GM21786 (cell line): ENCODE data around the gene KRTAP4-2.
"Not testable (repeated sequence)": the region's sequence is repeated elsewhere in the genome, so short reads cannot be mapped to it uniquely, and the experiment has no call there.

ENCODE experiments used
- ATAC-seq: cut with Tn5 transposase; IDR thresholded peaks from one replicate; pipeline ENCODE4 v1.9.1; 2021; ENCODE audit not compliant: unreplicated experiment

KRTAP4-2 gene

DNA sequence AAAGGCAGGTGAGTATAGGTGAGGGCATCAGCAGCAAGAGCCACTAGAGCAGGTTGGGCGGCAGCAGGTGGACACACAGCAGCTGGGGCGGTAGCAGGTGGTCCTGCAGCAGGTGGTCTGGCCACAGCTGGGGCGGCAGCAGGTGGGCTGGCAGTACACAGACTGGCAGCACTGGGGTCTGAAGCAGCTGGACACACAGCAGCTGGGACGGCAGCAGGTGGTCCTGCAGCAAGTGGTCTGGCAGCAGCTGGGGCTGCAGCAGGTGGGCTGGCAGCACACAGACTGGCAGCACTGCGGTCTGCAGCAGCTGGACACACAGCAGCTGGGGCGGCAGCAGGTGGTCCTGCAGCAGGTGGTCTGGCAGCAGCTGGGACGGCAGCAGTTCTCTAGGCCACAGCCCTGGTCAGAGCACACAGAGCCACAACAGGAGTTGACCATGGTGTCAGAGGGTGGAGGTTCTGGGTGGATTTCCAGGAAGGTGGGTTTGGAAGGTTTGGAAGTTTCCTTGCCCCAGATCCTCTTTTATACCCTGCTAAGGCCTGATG, at the start of gene KRTAP4-2:
TSS of gene KRTAP4-2 (minus strand) at position 495 of the 545 bp plus-strand sequence. CDS start at position 438, 57 bp downstream.
- ATAC-seq: no peak

DNA sequence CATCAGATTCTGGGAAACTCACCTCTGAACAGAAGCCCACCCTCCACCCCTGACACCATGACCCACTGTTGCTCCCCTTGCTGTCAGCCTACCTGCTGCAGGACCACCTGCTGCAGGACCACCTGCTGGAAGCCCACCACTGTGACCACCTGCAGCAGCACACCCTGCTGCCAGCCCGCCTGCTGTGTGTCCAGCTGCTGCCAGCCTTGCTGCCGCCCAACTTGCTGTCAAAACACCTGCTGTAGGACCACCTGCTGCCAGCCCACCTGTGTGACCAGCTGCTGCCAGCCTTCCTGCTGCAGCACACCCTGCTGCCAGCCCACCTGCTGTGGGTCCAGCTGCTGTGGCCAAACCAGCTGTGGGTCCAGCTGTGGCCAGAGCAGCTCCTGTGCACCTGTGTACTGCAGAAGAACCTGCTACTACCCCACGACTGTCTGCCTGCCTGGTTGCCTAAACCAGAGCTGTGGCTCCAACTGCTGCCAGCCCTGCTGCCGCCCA, 48.6 kb upstream of the KRTAP4-2 start, which contains the start of gene KRTAP9-2:
TSS of gene KRTAP9-2 (plus strand) at position 51 of the 498 bp plus-strand sequence. CDS start at position 58, 7 bp downstream.
- not testable (repeated sequence) for ATAC-seq

DNA sequence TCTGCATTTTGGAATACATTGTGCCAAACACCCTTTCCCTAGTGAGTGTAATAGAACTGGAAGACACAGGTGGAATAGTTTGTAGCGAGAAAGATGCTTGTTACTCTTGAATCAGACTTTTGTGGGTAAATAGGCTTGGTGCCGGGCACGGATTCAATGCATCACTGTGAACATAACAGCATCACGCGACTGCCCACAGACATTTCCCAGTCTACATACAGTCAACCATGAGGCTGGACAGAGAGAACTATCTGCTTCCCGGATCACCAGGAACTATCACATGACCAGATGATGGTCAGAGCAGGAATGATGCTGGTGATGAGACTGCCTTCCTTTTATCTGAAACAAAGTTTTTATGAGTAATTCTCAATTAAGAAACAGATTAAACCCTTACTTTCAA, 48.0 kb upstream of the KRTAP4-2 start:
- no peak for ATAC-seq

DNA sequence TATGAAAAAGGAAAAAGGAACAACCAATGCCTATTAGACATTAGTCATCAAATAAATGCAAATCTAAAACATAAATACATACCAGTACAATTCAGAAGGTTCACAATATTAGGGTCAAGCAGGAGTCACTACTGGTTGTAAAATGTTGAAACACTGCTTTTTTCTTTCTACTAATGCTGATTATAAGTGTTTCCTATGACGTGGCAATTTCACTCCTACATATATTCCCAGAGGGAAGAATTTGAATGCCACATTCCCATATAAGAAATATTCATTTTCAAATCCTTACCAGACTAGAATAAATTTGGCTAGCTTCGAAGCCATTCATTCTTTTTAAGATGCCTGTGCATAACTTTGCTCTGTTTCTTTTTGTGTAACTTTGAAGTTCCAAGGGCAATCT, 45.8 kb upstream of the KRTAP4-2 start:
- no peak for ATAC-seq

DNA sequence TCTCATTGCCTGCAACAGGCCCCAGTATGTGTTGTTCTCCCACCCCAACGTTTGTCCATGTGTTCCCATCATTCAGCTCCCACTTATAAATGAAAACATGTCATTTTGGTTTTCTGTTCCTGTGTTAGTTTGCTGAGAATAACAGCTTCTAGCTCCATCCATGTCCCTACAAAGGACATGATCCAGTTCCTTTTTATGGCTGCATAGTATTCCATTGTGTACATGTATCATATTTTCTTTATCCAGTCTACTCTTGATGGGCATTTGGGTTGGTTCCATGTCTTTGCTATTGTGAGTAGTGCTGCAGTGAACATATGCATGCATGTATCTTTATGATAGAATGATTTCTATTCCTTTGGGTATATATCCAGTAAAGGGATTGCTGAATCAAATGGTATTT, 37.7 kb upstream of the KRTAP4-2 start:
- no peak for ATAC-seq

DNA sequence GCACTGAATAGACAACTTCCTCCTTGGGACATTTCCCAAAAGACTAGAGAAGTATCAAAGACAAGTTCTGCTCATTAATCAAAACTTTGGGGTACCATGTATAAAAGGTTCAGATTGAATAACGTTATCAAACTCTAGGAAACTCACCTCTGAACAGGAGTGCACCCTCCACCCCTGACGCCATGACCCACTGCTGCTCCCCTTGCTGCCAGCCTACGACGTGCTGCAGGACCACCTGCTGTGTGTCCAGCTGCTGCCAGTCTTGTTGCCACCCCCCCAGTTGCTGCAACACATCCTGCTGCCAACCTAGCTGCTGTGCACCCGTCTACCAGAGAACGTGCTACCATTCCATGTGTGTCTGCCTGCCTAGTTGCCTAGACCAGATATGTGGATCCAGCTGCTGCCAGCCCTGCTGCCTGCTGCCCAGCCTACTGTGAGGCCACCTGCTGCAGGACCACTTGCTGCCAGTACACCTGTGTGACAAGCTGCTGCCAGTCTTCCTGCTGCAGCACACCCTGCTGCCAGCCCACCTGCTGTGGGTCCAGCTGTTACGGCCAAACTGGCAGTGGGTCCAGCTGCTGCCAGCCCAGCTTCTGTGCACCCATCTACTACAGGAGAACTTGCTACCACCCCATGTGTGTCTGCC, 34.6 kb upstream of the KRTAP4-2 start:
- no peak for ATAC-seq

DNA sequence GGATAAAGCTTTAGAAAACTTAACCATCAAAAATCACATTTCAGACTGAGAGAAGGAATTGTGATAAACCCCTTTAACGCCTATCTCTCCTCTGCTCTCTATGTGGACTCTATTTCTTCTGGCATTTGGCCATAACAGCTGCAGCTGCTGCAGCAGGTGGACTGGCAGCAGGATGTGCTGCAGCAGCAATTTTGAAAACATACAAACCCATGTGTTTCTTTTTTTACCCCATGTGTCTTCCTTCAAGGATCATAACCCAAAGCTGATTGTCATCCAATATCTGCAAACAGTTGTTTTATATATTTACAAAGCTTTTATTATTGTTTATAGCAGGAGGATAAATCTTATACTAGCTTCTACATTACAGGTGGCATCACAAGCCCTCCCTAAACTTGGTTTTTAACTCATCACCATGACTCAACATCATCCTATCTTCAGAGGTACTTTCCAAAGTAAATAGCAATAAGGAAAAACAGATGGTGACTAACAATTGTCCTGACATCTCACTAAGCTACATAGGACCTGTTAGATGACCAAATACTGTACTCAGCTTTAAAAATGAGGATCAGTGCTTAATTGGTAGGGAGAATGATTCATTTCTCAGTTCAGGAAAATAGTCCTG, 33.9 kb upstream of the KRTAP4-2 start:
- no peak for ATAC-seq

DNA sequence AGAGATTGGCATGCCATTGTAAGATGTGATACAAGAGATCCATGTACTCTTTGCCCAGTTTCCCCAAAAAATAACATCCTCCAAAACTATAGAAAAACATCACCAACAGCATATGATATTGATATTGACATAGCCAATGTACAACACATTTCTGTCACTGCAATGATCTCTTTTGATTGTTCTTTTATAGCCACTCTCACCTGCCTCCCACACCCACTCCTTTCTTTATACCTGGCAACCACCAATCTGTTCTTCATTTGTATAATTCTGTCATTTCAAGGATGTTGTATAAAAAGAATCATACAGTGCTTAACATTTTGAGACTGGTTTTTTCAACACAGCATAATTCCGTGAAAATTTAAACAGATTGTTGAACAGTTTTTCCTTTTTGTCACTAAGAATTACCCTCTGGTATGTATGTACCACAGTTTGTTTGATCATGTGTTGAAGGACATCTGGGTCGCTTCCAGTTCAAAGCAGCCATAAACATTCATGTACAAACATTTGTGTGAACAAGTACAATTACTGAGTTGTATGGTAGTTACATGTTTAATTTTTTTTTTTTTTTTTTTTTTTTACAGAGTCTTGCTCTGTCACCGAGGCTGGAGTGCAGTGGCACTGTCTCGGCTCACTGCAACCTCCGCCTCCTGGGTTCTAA, 21.5 kb upstream of the KRTAP4-2 start:
- ATAC-seq: no peak

DNA sequence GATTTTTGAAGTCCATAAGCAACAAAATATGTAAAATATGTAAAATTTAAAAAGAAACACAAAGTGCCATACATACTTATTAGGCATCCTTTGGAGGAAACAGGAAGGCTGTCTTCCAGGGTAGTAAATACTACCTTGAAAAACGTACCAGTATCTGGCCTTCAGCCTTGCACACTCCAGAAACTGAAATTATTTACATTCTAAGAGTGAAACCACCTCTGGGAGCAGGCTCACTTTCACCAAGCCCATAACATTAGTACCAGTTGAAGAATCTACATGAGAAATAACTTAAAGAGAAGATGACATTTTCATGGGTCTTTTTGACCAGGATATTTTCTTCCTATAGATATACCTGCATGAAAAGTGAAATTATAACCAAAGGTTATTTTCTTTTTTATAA, 18.0 kb upstream of the KRTAP4-2 start:
- no peak for ATAC-seq

DNA sequence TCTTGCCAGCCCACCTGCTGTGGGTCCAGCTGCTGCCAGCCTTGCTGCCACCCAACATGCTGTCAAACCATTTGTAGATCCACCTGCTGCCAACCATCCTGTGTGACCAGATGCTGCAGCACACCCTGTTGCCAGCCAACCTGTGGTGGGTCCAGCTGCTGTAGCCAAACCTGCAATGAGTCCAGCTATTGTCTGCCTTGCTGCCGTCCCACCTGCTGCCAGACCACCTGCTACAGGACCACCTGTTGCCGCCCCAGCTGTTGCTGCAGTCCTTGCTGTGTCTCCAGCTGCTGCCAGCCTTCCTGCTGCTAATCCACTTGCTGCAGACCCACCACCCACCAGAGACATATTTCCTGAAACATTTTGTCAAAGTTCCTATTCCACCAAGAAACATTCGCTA, 12.3 kb upstream of the KRTAP4-2 start:
- ATAC-seq: no peak

DNA sequence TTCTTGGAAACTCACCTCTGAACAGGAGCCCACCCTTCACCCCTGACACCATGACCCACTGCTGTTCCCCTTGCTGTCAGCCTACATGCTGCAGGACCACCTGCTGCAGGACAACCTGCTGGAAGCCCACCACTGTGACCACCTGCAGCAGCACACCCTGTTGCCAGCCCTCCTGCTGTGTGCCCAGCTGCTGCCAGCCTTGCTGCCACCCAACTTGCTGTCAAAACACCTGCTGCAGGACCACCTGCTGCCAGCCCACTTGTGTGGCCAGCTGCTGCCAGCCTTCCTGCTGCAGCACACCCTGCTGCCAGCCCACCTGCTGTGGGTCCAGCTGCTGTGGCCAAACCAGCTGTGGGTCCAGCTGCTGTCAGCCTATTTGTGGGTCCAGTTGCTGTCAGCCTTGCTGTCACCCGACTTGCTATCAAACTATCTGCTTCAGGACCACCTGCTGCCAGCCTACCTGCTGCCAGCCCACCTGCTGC, 11.9 kb upstream of the KRTAP4-2 start, which contains the start of gene KRTAP9-1:
TSS of gene KRTAP9-1 (plus strand) at position 51 of the 482 bp plus-strand sequence. CDS start at position 51, 0 bp downstream.
- ATAC-seq: not testable (repeated sequence)

DNA sequence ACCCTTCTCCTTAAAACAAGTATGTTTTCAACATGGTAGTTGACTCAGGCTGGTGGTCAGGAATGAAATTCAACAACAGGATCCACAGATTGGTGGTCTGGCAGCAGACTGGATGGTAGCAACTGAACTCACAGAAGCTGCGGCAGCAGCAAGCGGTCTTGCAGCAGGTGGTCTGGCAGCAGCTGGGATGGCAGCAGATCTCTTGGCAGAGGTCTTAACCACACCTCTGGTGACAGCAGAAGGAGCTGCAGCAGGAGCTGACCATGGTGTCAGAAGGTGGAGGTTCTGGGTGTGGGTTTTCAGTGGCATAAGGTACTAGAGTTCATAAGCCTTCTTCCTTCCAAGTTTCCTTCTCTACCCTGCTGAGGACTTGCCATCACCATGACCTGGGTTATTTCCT, 8.9 kb upstream of the KRTAP4-2 start:
- ATAC-seq: no peak

DNA sequence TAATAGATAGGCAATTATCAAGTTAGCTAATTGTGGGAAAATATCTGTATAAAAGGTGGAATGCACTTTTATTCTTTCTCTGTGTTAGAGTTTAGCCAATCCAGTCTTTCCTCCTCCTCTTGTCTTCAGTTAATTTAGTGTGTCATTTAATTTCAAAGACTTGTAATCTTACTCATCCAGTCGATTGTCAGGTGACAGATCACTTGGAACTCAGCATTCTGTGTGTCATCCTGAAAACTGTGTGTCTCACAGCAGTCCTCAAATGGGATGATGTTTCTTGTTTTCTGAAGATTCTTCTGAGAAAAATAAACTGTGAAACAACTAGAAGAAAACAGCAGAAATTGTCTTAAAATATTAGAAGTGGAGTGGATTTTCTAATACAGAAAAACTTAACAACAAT, 7.0 kb upstream of the KRTAP4-2 start:
- no peak for ATAC-seq

DNA sequence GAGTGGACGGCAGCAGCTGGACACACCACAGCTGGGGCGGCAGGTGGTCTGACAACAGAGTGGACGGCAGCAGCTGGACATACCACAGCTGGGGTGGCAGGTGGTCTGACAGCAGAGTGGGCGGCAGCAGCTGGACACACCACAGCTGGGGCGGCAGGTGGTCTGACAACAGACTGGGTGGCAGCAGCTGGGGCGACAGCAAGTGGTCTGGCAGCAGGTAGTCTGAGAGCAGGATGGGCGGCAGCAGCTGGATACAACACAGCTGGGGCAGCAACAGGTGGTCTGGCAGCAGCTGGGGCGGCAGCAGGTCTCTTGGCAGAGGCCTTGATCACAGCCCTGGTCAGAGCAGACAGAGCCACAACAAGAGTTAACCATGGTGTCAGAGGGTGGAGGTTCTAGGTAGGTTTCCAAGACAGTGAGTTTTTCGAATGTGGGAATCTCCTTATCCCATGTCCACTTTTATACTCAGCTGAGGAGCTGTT, 6.5 kb upstream of the KRTAP4-2 start, which contains the start of gene KRTAP4-1:
TSS of gene KRTAP4-1 (minus strand) at position 432 of the 482 bp plus-strand sequence. CDS start at position 375, 57 bp downstream.
- ATAC-seq: no peak

DNA sequence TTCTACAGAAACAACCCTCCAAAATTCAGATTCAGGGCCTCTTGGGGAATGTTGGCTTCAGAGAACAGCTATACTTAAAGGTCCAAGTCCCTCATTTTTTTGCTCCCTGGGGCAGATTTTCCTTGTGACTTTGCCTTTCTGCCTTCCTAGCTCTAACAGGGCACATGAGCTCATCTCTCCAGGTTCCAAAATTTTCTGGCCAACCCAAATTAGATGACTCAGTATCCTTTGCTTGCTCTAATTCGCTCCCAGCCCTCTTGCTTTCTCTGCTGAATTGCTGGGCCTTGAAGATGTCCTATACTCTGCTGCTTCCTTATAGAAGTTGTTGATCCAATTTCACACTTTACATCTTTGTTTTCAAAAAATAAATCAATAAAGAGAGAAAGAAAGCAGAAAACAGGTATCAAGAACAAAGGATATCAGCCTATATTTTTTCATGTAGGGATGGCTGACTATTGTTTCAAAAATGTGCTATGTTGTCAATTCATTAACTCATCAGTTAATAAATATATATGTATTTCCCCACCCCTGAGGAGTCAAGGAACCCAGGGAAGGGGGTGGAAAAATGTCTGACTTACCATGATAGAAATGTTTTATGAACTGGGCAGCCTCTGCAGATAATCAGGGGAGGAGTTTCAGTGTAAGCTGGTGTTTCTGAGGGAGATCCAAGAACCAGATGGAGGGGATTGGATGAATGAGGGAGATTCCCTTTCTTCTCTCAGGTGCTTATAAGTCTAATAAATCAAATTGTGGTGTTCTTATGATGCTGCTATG, 1.0 kb upstream of the KRTAP4-2 start:
- ATAC-seq: no peak

DNA sequence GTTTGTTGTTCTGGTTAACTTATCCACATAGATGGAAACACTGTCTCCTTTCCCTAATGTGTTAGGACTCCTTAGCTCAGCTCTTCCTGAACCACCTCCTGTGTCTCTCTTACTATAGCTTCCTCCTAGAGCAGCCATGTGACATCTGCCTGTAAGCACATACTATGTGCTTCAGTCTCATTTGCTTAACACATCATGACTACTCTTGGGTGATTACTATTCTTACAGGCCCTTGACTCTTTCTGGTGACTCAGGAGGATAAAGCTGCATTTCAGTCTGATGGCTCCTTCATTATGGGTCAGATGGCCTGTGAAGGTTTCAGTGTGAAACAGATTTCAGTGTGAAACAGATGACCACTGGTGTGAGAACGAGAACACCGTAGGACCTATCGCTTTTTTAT, 320 bp upstream of the KRTAP4-2 start:
- ATAC-seq: no peak

DNA sequence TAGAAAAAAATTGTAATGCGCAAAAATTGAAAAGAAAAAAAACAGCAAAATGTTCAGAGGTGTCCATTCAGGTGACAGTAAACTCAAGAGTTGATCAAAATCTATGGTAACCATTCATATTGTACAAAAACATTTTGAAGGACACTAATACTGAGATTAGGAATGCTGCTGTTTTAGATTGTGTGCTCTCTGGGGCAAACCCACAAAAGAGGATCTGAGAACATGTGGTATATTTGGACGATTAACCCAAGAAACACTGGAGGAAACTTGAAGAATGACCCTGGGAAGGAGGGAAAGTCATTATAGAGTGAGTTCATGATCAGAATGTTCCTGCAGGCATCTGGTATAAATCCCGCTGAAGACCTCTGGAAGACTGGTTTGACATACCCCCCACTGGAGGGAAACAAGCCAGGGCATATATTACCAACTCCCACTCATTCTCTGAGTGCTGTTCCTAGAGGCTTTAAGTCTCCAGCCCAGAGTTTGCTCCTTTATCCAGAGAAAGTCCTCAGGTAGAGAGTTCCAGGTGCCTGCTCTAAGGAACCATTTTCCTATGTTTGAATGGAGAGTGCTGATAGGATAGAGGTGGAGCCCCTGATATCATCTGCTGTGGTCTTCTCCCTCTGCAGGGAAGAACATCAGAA, 1.2 kb downstream of the KRTAP4-2 start:
- ATAC-seq: no peak

DNA sequence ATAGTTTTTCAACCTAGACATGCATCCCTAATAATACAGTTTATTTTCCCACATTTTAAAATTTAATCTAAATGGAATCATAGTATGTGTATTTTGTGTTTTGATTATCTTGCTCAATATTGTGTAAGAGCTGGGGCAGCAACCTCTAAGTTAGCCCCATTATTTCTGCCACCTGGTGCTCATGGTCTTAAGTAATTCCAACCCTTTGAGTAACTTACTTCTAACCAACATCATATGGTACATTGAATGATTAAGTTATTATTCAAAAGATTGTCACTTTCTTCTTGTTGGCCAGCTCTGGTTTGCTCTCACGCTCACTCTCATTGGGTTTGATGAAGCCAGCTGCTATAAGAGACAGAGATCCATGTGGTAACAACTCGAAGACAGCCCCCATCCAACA, 6.1 kb downstream of the KRTAP4-2 start:
- no peak for ATAC-seq

DNA sequence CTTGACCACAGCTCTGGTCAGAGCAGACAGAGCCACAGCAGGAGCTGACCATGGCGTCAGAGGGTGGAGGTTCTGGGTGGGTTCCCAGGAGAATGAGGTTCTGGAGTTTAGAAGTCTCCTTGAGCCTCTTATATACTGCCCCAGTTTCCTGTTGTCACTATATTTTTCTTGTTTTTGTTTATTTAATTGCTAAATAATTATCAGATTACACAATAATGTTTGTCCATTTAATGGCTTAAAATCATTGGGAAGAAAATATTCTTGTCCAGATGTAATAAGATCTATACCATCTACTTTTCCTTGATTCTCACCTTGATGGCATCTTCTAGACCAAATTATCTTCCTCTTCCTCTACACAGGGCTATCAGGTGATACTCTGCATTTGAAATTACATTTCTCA, 9.9 kb downstream of the KRTAP4-2 start, which contains the start of gene KRTAP4-3:
TSS of gene KRTAP4-3 (minus strand) at position 101 of the 400 bp plus-strand sequence. CDS start at position 52, 49 bp downstream.
- no peak for ATAC-seq

DNA sequence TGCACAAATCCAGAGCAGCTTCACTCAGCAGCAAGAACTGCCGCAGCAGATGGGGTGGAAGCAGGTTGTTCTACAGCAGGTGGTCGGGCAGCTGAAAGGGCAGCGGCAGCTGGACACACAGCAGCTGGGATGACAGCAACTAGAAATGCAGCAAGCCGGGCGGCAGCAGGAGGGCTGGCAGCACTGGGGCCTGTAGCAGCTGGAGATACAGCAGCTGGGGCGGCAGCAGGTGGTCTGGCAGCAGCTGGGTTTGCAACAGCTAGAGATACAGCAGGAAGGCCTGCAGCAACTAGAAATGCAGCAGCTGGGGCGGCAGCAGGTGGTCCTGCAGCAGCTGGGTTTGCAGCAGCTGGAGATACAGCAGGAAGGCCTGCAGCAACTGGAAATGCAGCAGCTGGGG, 10.5 kb downstream of the KRTAP4-2 start:
- ATAC-seq: no peak
